Ascending aorta (tissue), 2 donors: Measurements from ENCODE around the gene WASL. TPM values are rescaled to one million over a fixed set of nuclear protein-coding genes. Genes with fewer than 3 reads are reported as not detected.

ENCODE experiments used
- DNase-seq, 2 donors: peaks; one replicate each; pipeline ENCODE4 v3.0.0-alpha.2; 2019; ENCODE audit warnings: low spot score in 2 of 2
- H3K27ac ChIP-seq, 2 donors: fragments of 200-600 bp; sonication (generic); one replicate each; pipeline ENCODE4 v1.5.1; 2016 to 2017; ENCODE audit warnings: mild to moderate bottlenecking in 1 of 2
- H3K27me3 ChIP-seq: fragments of 200-600 bp; sonication (generic); one replicate; pipeline ENCODE4 v1.5.1; 2017
- H3K36me3 ChIP-seq, 2 donors: fragments of 200-600 bp; sonication (generic); one replicate each; pipeline ENCODE4 v1.5.1; 2016
- H3K4me1 ChIP-seq, 2 donors: fragments of 200-600 bp; sonication (generic); one replicate each; pipeline ENCODE4 v1.5.1; 2016 to 2017; ENCODE audit warnings: mild to moderate bottlenecking in 1 of 2
- H3K4me3 ChIP-seq, 2 donors: fragments of 200-600 bp; sonication (generic); one replicate each; pipeline ENCODE4 v1.5.1; 2016 to 2017; ENCODE audit warnings: mild to moderate bottlenecking in 1 of 2
- H3K9me3 ChIP-seq, 2 donors: fragments of 200-600 bp; sonication (generic); one replicate each; pipeline ENCODE4 v1.5.1; 2016
- intact Hi-C: fragments of 100-400 bp; cut with DNase I; formaldehyde crosslinking; loops from one replicate; pipeline ENCODE4 v1.15.1; 2023
- total RNA-seq: library from RNA; depleted of rRNA; stranded (reverse); fragments of >200 nt; gene quantifications from one replicate; pipeline ENCODE4 v1.1.0, GENCODE V29; 2016
- TF ChIP-seq, protein P1 (sequence below), 3 experiments: fragments of 200-600 bp in 2 of 3; fragments of 450-650 bp in 1 of 3; sonication (generic) in 2 of 3; IDR thresholded peaks; one replicate each; pipeline ENCODE4 v1.5.1; 2016 to 2019; ENCODE audit warnings: antibody characterized with exemption in 3 of 3, mild to moderate bottlenecking in 1 of 3, moderate library complexity in 1 of 3

WASL gene
- total RNA-seq, 1 donor from 2014 or later, result 23.7 TPM

DNA sequence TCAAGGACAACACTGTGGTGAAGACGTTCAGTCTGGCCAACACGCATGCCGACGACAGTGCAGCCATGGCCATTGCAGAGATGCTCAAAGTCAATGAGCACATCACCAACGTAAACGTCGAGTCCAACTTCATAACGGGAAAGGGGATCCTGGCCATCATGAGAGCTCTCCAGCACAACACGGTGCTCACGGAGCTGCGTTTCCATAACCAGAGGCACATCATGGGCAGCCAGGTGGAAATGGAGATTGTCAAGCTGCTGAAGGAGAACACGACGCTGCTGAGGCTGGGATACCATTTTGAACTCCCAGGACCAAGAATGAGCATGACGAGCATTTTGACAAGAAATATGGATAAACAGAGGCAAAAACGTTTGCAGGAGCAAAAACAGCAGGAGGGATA is 86.5 kb downstream of the WASL start:
- H3K9me3 ChIP-seq, result no peaks in the 10 kb centered on the region
- DNase-seq, result no peak
- no peaks in the 10 kb centered on the region for H3K27me3 ChIP-seq
- no peaks in the 10 kb centered on the region for H3K36me3 ChIP-seq
- no peak overlapping the region for H3K27ac ChIP-seq
- H3K4me3 ChIP-seq, result no peak overlapping the region
- H3K4me1 ChIP-seq, result no peaks in the 10 kb centered on the region
- intact Hi-C loops, result no loop called here
- TF ChIP-seq, protein P1, sequence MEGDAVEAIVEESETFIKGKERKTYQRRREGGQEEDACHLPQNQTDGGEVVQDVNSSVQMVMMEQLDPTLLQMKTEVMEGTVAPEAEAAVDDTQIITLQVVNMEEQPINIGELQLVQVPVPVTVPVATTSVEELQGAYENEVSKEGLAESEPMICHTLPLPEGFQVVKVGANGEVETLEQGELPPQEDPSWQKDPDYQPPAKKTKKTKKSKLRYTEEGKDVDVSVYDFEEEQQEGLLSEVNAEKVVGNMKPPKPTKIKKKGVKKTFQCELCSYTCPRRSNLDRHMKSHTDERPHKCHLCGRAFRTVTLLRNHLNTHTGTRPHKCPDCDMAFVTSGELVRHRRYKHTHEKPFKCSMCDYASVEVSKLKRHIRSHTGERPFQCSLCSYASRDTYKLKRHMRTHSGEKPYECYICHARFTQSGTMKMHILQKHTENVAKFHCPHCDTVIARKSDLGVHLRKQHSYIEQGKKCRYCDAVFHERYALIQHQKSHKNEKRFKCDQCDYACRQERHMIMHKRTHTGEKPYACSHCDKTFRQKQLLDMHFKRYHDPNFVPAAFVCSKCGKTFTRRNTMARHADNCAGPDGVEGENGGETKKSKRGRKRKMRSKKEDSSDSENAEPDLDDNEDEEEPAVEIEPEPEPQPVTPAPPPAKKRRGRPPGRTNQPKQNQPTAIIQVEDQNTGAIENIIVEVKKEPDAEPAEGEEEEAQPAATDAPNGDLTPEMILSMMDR (IDR thresholded peaks at IDR 0.05), result no peak

DNA sequence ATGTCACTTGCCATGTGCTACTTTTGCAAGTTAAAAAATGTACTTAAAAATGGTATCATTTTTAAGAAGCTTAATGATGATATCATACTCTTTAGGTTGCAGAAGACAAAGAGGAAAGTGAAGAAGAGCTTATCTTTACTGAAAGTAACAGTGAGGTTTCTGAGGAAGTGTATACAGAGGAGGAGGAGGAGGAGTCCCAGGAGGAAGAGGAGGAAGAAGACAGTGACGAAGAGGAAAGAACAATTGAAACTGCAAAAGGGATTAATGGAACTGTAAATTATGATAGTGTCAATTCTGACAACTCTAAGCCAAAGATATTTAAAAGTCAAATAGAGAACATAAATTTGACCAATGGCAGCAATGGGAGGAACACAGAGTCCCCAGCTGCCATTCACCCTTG is 87.0 kb downstream of the WASL start:
- intact Hi-C loops, result no loop called here
- H3K9me3 ChIP-seq, result no peaks in the 10 kb centered on the region
- no peak overlapping the region for H3K27ac ChIP-seq
- TF ChIP-seq, protein P1 (IDR thresholded peaks at IDR 0.05), result no peak
- H3K4me3 ChIP-seq, result no peak overlapping the region
- no peaks in the 10 kb centered on the region for H3K4me1 ChIP-seq
- no peaks in the 10 kb centered on the region for H3K27me3 ChIP-seq
- no peak for DNase-seq
- H3K36me3 ChIP-seq, result no peaks in the 10 kb centered on the region

DNA sequence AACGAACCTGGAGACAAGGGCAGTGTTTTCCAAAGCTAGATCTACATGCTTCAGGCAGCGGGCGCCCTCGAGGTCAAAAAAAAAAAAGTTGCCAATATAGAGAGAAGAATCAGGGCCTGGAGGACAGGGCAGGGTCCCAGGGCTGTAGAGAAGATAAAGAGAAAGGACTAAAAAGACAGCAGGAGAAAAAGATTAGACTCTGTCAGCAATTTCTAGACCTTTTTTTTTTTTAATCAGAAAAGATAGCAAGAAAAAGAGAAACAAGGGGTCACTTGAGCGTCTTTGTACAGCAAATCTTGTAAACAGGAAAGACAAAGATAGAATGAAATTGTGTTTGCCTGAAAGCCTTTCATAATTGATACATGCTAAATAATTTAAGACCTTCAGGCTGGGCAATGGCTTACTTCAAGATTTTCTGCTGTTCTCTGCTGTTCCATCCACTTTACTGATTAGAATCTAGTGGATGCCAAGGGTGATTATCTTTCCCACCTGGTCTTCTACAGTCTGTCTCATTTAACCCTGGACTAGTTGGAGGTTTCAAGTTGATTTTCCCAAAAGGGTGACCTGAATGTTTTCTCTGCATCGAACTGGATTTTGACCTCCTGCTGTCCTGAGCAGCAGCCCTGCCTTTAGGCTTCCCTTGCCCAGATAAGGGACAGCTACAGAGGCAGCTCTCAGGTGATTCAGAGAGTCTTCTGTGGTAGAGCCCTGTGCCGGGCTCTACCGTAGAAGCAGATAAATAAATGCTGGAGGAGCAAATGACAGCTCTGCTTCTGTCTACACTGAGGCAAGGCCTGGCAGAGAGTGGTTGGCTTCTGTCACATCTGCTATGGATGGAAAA is 88.1 kb downstream of the WASL start:
- Histone ChIP-seq H3K27me3 (no peaks in the 10 kb centered on the region), H3K27ac (no peak overlapping the region), H3K9me3 (no peaks in the 10 kb centered on the region), H3K36me3 (no peaks in the 10 kb centered on the region), H3K4me1 (no peaks in the 10 kb centered on the region), H3K4me3 (no peak overlapping the region)
- TF ChIP-seq, protein P1 (IDR thresholded peaks at IDR 0.05), result no peak
- intact Hi-C loops, result no loop called here
- no peak for DNase-seq

DNA sequence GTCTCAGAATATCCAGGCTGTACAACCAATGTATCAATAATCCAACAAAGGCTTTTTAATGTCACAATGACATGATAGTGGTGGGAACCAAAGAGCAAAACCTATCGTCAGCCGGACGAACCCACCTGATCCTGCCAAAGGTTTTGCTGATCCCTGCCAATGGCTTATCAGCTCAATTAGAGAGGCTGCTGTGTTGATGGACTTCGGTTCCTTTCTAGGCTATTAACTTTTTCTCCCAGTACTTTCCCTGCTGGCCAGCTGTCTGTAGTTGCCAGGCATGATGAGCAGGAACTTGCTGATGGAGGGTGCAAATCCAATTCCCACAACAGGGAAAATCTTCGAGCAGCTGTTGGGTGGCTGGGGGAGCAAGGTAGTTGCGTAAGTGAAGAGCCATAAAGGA is 90.8 kb downstream of the WASL start:
- no peak for DNase-seq

DNA sequence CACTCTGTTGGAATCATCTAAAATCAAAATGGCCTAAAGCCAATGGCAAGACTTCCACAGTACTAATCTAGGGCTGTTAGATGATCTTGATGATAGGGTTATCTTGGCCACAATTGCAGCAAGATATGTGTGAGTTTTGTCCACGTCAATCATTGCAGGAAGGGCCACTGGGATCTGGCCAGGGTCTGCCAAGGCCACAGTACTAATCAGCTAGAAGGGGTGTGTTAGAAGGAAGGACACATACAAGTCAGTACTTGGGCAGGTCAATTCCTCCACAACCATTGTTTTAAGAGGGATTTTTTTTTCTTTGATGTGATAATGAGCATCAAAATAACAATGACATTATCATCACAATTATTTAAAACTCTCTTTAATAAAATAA is 91.5 kb downstream of the WASL start:
- no peak for DNase-seq
- H3K27ac ChIP-seq, result no peak overlapping the region
- H3K27me3 ChIP-seq, result no peaks in the 10 kb centered on the region
- H3K9me3 ChIP-seq, result no peaks in the 10 kb centered on the region
- no peaks in the 10 kb centered on the region for H3K4me1 ChIP-seq
- H3K36me3 ChIP-seq, result no peaks in the 10 kb centered on the region
- TF ChIP-seq, protein P1 (IDR thresholded peaks at IDR 0.05), result no peak
- H3K4me3 ChIP-seq, result no peak overlapping the region
- intact Hi-C loops, result no loop called here

More for the DNA sequence above, 90.8 kb downstream of the WASL start:
- Histone ChIP-seq H3K27me3 (no peaks in the 10 kb centered on the region), H3K27ac (no peak overlapping the region), H3K9me3 (no peaks in the 10 kb centered on the region), H3K4me1 (no peaks in the 10 kb centered on the region), H3K36me3 (no peaks in the 10 kb centered on the region), H3K4me3 (no peak overlapping the region)
- TF ChIP-seq, protein P1 (IDR thresholded peaks at IDR 0.05), result no peak
- intact Hi-C loops, result no loop called here
